Measurements from ENCODE around the gene FBLIM1.
"Not testable (repeated sequence)": the region's sequence is repeated elsewhere in the genome, so short reads cannot be mapped to it uniquely, and the experiment has no call there.

The FBLIM1 gene

GRCh38 chr1:15788624-15789301, 30.2 kb downstream of the FBLIM1 start:
- H3K36me3 Mint-ChIP-seq, result no peaks in the 10 kb centered on the region
- DNase-seq (no peak), ATAC-seq (replicated peaks) (peak in 1 of 2 donors; percentile 32)
- no peak overlapping the region for H3K27ac Mint-ChIP-seq
- H3K9me3 Mint-ChIP-seq, result no peaks in the 10 kb centered on the region
- peaks cover 20 to 40% of the 10 kb centered on the region in 2 donors for H3K27me3 Mint-ChIP-seq
- peaks cover 5 to 6% of the 10 kb centered on the region in 2 donors for H3K4me1 Mint-ChIP-seq
- no peak overlapping the region for H3K4me3 Mint-ChIP-seq

GRCh38 chr1:15796086-15796462, 37.5 kb downstream of the FBLIM1 start:
- no peak overlapping the region for H3K27ac Mint-ChIP-seq
- no peaks in the 10 kb centered on the region for H3K36me3 Mint-ChIP-seq
- ATAC-seq (replicated peaks) (no peak), DNase-seq (no peak)
- peaks cover 10 to 31% of the 10 kb centered on the region in 2 donors for H3K4me1 Mint-ChIP-seq
- no peaks in the 10 kb centered on the region for H3K9me3 Mint-ChIP-seq
- no peak overlapping the region for H3K4me3 Mint-ChIP-seq
- H3K27me3 Mint-ChIP-seq, result peaks cover 16 to 22% of the 10 kb centered on the region in 2 donors

- H3K4me3 Mint-ChIP-seq, result no peak overlapping the region
- no peaks in the 10 kb centered on the region for H3K36me3 Mint-ChIP-seq
- DNase-seq (no peak), ATAC-seq (replicated peaks) (no peak)
- H3K9me3 Mint-ChIP-seq, result no peaks in the 10 kb centered on the region
- no peak overlapping the region for H3K27ac Mint-ChIP-seq
- peaks cover 8 to 26% of the 10 kb centered on the region in 2 donors for H3K4me1 Mint-ChIP-seq
- H3K27me3 Mint-ChIP-seq, result peaks cover 17 to 24% of the 10 kb centered on the region in 2 donors
Observed at GRCh38 chr1:15797614-15798390, 39.2 kb downstream of the FBLIM1 start.

- Mint-ChIP-seq H3K27me3 (peaks cover 17 to 24% of the 10 kb centered on the region in 2 donors), H3K9me3 (no peaks in the 10 kb centered on the region), H3K4me3 (peak overlapping the region in 1 of 2 donors; percentile 44), H3K36me3 (no peaks in the 10 kb centered on the region), H3K27ac (peak overlapping the region; percentile 9), H3K4me1 (peaks cover 12 to 30% of the 10 kb centered on the region in 2 donors)
- DNase-seq (peak; percentile 42), ATAC-seq (replicated peaks) (peak; percentile 89 to 93)
Observed at GRCh38 chr1:15799004-15799867, 40.6 kb downstream of the FBLIM1 start.

GRCh38 chr1:15799928-15800835, 41.6 kb downstream of the FBLIM1 start:
- DNase-seq (no peak), ATAC-seq (replicated peaks) (no peak)
- Mint-ChIP-seq H3K27me3 (peaks cover 17 to 24% of the 10 kb centered on the region in 2 donors), H3K4me3 (no peak overlapping the region), H3K27ac (peak overlapping the region; percentile 47), H3K9me3 (no peaks in the 10 kb centered on the region), H3K4me1 (peaks cover 12 to 30% of the 10 kb centered on the region in 2 donors), H3K36me3 (no peaks in the 10 kb centered on the region)

- no peak overlapping the region for H3K27ac Mint-ChIP-seq
- ATAC-seq (replicated peaks), result no peak
- H3K9me3 Mint-ChIP-seq, result no peaks in the 10 kb centered on the region
- H3K4me1 Mint-ChIP-seq, result peaks cover 12 to 25% of the 10 kb centered on the region in 2 donors
- H3K27me3 Mint-ChIP-seq, result peaks cover 17 to 24% of the 10 kb centered on the region in 2 donors
- DNase-seq, result no peak
- no peaks in the 10 kb centered on the region for H3K36me3 Mint-ChIP-seq
- H3K4me3 Mint-ChIP-seq, result no peak overlapping the region
Observed at GRCh38 chr1:15802234-15802965, 43.8 kb downstream of the FBLIM1 start.

- peaks cover 12 to 25% of the 10 kb centered on the region in 2 donors for H3K4me1 Mint-ChIP-seq
- no peak overlapping the region for H3K27ac Mint-ChIP-seq
- peaks cover 13 to 24% of the 10 kb centered on the region in 2 donors for H3K27me3 Mint-ChIP-seq
- no peak for DNase-seq
- H3K4me3 Mint-ChIP-seq, result no peak overlapping the region
- peak; percentile 48 to 64 for ATAC-seq (replicated peaks)
- H3K9me3 Mint-ChIP-seq, result no peaks in the 10 kb centered on the region
- H3K36me3 Mint-ChIP-seq, result no peaks in the 10 kb centered on the region
Observed at GRCh38 chr1:15803380-15803779, 44.8 kb downstream of the FBLIM1 start.

- Mint-ChIP-seq H3K27ac (no peak overlapping the region), H3K36me3 (no peaks in the 10 kb centered on the region), H3K9me3 (no peaks in the 10 kb centered on the region), H3K4me3 (no peak overlapping the region), H3K4me1 (peaks cover 10 to 21% of the 10 kb centered on the region in 2 donors), H3K27me3 (peaks cover 13 to 24% of the 10 kb centered on the region in 2 donors)
- no peak for ATAC-seq (replicated peaks)
- DNase-seq, result no peak
Observed at GRCh38 chr1:15804060-15804459, 45.5 kb downstream of the FBLIM1 start.

- H3K4me3 Mint-ChIP-seq, result no peak overlapping the region
- no peaks in the 10 kb centered on the region for H3K9me3 Mint-ChIP-seq
- peaks cover 2 to 4% of the 10 kb centered on the region in 2 donors for H3K27me3 Mint-ChIP-seq
- H3K27ac Mint-ChIP-seq, result no peak overlapping the region
- H3K36me3 Mint-ChIP-seq, result no peaks in the 10 kb centered on the region
- no peak for DNase-seq
- peaks cover 3 to 5% of the 10 kb centered on the region in 2 donors for H3K4me1 Mint-ChIP-seq
- no peak for ATAC-seq (replicated peaks)
Observed at GRCh38 chr1:15807121-15807520, 48.5 kb downstream of the FBLIM1 start.

GRCh38 chr1:15807549-15807948, 49.0 kb downstream of the FBLIM1 start, which contains the start of gene UQCRHL:
TSS of gene UQCRHL (minus strand) at chr1:15807649. CDS start at chr1:15807649, 0 bp downstream.
- H3K36me3 Mint-ChIP-seq, H3K27ac Mint-ChIP-seq: not testable (repeated sequence)

GRCh38 chr1:15808955-15809354, 50.4 kb downstream of the FBLIM1 start:
- Mint-ChIP-seq H3K4me1 (peaks cover 0 to 4% of the 10 kb centered on the region in 2 donors), H3K27ac (no peak overlapping the region), H3K4me3 (no peak overlapping the region), H3K9me3 (no peaks in the 10 kb centered on the region), H3K27me3 (no peaks in the 10 kb centered on the region), H3K36me3 (no peaks in the 10 kb centered on the region)
- DNase-seq, result no peak
- ATAC-seq (replicated peaks), result no peak

More at GRCh38 chr1:15807549-15807948, 49.0 kb downstream of the FBLIM1 start, which contains the start of gene UQCRHL:
- H3K27me3 Mint-ChIP-seq; DNase-seq; H3K9me3 Mint-ChIP-seq; H3K4me1 Mint-ChIP-seq; H3K4me3 Mint-ChIP-seq; ATAC-seq (replicated peaks): not testable (repeated sequence)

GRCh38 chr1:15810073-15810472, 51.5 kb downstream of the FBLIM1 start:
- no peaks in the 10 kb centered on the region for H3K9me3 Mint-ChIP-seq
- H3K4me3 Mint-ChIP-seq, result no peak overlapping the region
- H3K36me3 Mint-ChIP-seq, result no peaks in the 10 kb centered on the region
- H3K4me1 Mint-ChIP-seq, result no peaks in the 10 kb centered on the region
- DNase-seq (no peak), ATAC-seq (replicated peaks) (no peak)
- no peaks in the 10 kb centered on the region for H3K27me3 Mint-ChIP-seq
- H3K27ac Mint-ChIP-seq, result no peak overlapping the region

GRCh38 chr1:15816674-15817073, 58.1 kb downstream of the FBLIM1 start:
- Mint-ChIP-seq H3K27ac (no peak overlapping the region), H3K36me3 (no peaks in the 10 kb centered on the region), H3K27me3 (no peaks in the 10 kb centered on the region), H3K4me1 (peaks cover 0 to 4% of the 10 kb centered on the region in 2 donors), H3K4me3 (no peak overlapping the region), H3K9me3 (no peaks in the 10 kb centered on the region)
- no peak for DNase-seq
- no peak for ATAC-seq (replicated peaks)
